ENCODE measurements around the gene USP22. TPM values are rescaled to one million over a fixed set of nuclear protein-coding genes. Genes with fewer than 3 reads are reported as not detected.
A peak's percentile ranks its signal among the peaks of the same experiment; 100 is the strongest.

The USP22 gene
- polyA plus RNA-seq, 4 donors = 25.5 to 96.4 (median 48.3) TPM

- DNase-seq = no peak
- peaks cover 9 to 52% (median 11%) of the 10 kb centered on the region in 3 donors for H3K36me3 ChIP-seq (ENCODE audit: control insufficient read depth in 3 of 3, insufficient read depth in 2 of 3, low read depth in 1 of 3, low read length in 3 of 3)
- H3K27me3 ChIP-seq (ENCODE audit: control insufficient read depth in 3 of 3, insufficient read depth in 3 of 3, low read length in 3 of 3) = no peaks in the 10 kb centered on the region
- 68 to 71% (median 70%) methylated on average over 5 of the region's 5 CpGs for WGBS, 3 donors
- H3K9me3 ChIP-seq (ENCODE audit: control insufficient read depth in 2 of 2, insufficient read depth in 1 of 2, low read depth in 1 of 2, low read length in 1 of 2) = no peaks in the 10 kb centered on the region
- no peak overlapping the region for H3K4me3 ChIP-seq (ENCODE audit: low read depth in 1 of 3, low read length in 3 of 3)
- H3K4me1 ChIP-seq (ENCODE audit: control insufficient read depth in 3 of 3, insufficient read depth in 2 of 3, low read depth in 1 of 3, low read length in 2 of 3) = no peaks in the 10 kb centered on the region
- H3K27ac ChIP-seq (ENCODE audit: low read depth in 1 of 3, low read length in 2 of 3) = no peak overlapping the region
- FAIRE-seq = no peak
Measured at GRCh38 chr17:20998571-20999043, 44.2 kb downstream of the USP22 start.

- Histone ChIP-seq H3K36me3 (ENCODE audit: control insufficient read depth in 3 of 3, insufficient read depth in 2 of 3, low read depth in 1 of 3, low read length in 3 of 3) (peaks cover 6 to 45% (median 7%) of the 10 kb centered on the region in 3 donors), H3K9me3 (ENCODE audit: control insufficient read depth in 2 of 2, insufficient read depth in 1 of 2, low read depth in 1 of 2, low read length in 1 of 2) (no peaks in the 10 kb centered on the region), H3K4me3 (ENCODE audit: low read depth in 1 of 3, low read length in 3 of 3) (no peak overlapping the region), H3K4me1 (ENCODE audit: control insufficient read depth in 3 of 3, insufficient read depth in 2 of 3, low read depth in 1 of 3, low read length in 2 of 3) (peaks cover 0 to 5% (median 0%) of the 10 kb centered on the region in 3 donors), H3K27ac (ENCODE audit: low read depth in 1 of 3, low read length in 2 of 3) (peak overlapping the region in 1 of 3 donors; percentile 13), H3K27me3 (ENCODE audit: control insufficient read depth in 3 of 3, insufficient read depth in 3 of 3, low read length in 3 of 3) (no peaks in the 10 kb centered on the region)
- no peak for FAIRE-seq
- WGBS, 3 donors = 79 to 83% (median 80%) methylated on average over 18 to 22 of the region's 22 CpGs
- DNase-seq = no peak
Measured at GRCh38 chr17:20997711-20998570, 44.9 kb downstream of the USP22 start.

GRCh38 chr17:20996724-20997615 is 45.8 kb downstream of the USP22 start:
- Histone ChIP-seq H3K4me3 (ENCODE audit: low read depth in 1 of 3, low read length in 3 of 3) (no peak overlapping the region), H3K36me3 (ENCODE audit: control insufficient read depth in 3 of 3, insufficient read depth in 2 of 3, low read depth in 1 of 3, low read length in 3 of 3) (peaks cover 2 to 36% (median 2%) of the 10 kb centered on the region in 3 donors), H3K27ac (ENCODE audit: low read depth in 1 of 3, low read length in 2 of 3) (no peak overlapping the region), H3K9me3 (ENCODE audit: control insufficient read depth in 2 of 2, insufficient read depth in 1 of 2, low read depth in 1 of 2, low read length in 1 of 2) (no peaks in the 10 kb centered on the region), H3K4me1 (ENCODE audit: control insufficient read depth in 3 of 3, insufficient read depth in 2 of 3, low read depth in 1 of 3, low read length in 2 of 3) (peaks cover 0 to 5% (median 0%) of the 10 kb centered on the region in 3 donors), H3K27me3 (ENCODE audit: control insufficient read depth in 3 of 3, insufficient read depth in 3 of 3, low read length in 3 of 3) (no peaks in the 10 kb centered on the region)
- WGBS, 3 donors = 72 to 78% (median 77%) methylated on average over 12 of the region's 12 CpGs
- DNase-seq (no peak), FAIRE-seq (no peak)

GRCh38 chr17:20995873-20996723 is 46.7 kb downstream of the USP22 start:
- no peak for FAIRE-seq
- no peak for DNase-seq
- Histone ChIP-seq H3K4me1 (ENCODE audit: control insufficient read depth in 3 of 3, insufficient read depth in 2 of 3, low read depth in 1 of 3, low read length in 2 of 3) (peaks cover 0 to 5% (median 0%) of the 10 kb centered on the region in 3 donors), H3K27me3 (ENCODE audit: control insufficient read depth in 3 of 3, insufficient read depth in 3 of 3, low read length in 3 of 3) (no peaks in the 10 kb centered on the region), H3K4me3 (ENCODE audit: low read depth in 1 of 3, low read length in 3 of 3) (no peak overlapping the region), H3K36me3 (ENCODE audit: control insufficient read depth in 3 of 3, insufficient read depth in 2 of 3, low read depth in 1 of 3, low read length in 3 of 3) (peaks cover 0 to 28% (median 2%) of the 10 kb centered on the region in 3 donors), H3K27ac (ENCODE audit: low read depth in 1 of 3, low read length in 2 of 3) (no peak overlapping the region), H3K9me3 (ENCODE audit: control insufficient read depth in 2 of 2, insufficient read depth in 1 of 2, low read depth in 1 of 2, low read length in 1 of 2) (no peaks in the 10 kb centered on the region)
- 77 to 83% (median 78%) methylated on average over 12 of the region's 12 CpGs for whole genome bisulfite sequencing, 3 donors

GRCh38 chr17:20995164-20995872 is 47.5 kb downstream of the USP22 start:
- peaks cover 0 to 20% (median 1%) of the 10 kb centered on the region in 3 donors for H3K36me3 ChIP-seq (ENCODE audit: control insufficient read depth in 3 of 3, insufficient read depth in 2 of 3, low read depth in 1 of 3, low read length in 3 of 3)
- no peaks in the 10 kb centered on the region for H3K27me3 ChIP-seq (ENCODE audit: control insufficient read depth in 3 of 3, insufficient read depth in 3 of 3, low read length in 3 of 3)
- peaks cover 0 to 5% (median 0%) of the 10 kb centered on the region in 3 donors for H3K4me1 ChIP-seq (ENCODE audit: control insufficient read depth in 3 of 3, insufficient read depth in 2 of 3, low read depth in 1 of 3, low read length in 2 of 3)
- no peaks in the 10 kb centered on the region for H3K9me3 ChIP-seq (ENCODE audit: control insufficient read depth in 2 of 2, insufficient read depth in 1 of 2, low read depth in 1 of 2, low read length in 1 of 2)
- no peak overlapping the region for H3K27ac ChIP-seq (ENCODE audit: low read depth in 1 of 3, low read length in 2 of 3)
- DNase-seq = no peak
- FAIRE-seq = no peak
- H3K4me3 ChIP-seq (ENCODE audit: low read depth in 1 of 3, low read length in 3 of 3) = no peak overlapping the region
- WGBS, 3 donors = 77 to 90% (median 83%) methylated on average over 15 of the region's 15 CpGs

- H3K27ac ChIP-seq (ENCODE audit: low read depth in 1 of 3, low read length in 2 of 3) = no peak overlapping the region
- peaks cover 0 to 5% (median 0%) of the 10 kb centered on the region in 3 donors for H3K4me1 ChIP-seq (ENCODE audit: control insufficient read depth in 3 of 3, insufficient read depth in 2 of 3, low read depth in 1 of 3, low read length in 2 of 3)
Measured at GRCh38 chr17:20994779-20995149, 48.0 kb downstream of the USP22 start.

GRCh38 chr17:20993863-20994778 is 48.7 kb downstream of the USP22 start:
- H3K27me3 ChIP-seq (ENCODE audit: control insufficient read depth in 3 of 3, insufficient read depth in 3 of 3, low read length in 3 of 3) = no peaks in the 10 kb centered on the region
- WGBS, 3 donors = 53 to 87% (median 66%) methylated on average over 18 of the region's 18 CpGs
- no peak for FAIRE-seq
- peak in 1 of 2 donors; percentile 44 for DNase-seq
- H3K27ac ChIP-seq (ENCODE audit: low read depth in 1 of 3, low read length in 2 of 3) = no peak overlapping the region
- H3K4me1 ChIP-seq (ENCODE audit: control insufficient read depth in 3 of 3, insufficient read depth in 2 of 3, low read depth in 1 of 3, low read length in 2 of 3) = peaks cover 0 to 5% (median 0%) of the 10 kb centered on the region in 3 donors
- H3K9me3 ChIP-seq (ENCODE audit: control insufficient read depth in 2 of 2, insufficient read depth in 1 of 2, low read depth in 1 of 2, low read length in 1 of 2) = no peaks in the 10 kb centered on the region
- no peak overlapping the region for H3K4me3 ChIP-seq (ENCODE audit: low read depth in 1 of 3, low read length in 3 of 3)
- H3K36me3 ChIP-seq (ENCODE audit: control insufficient read depth in 3 of 3, insufficient read depth in 2 of 3, low read depth in 1 of 3, low read length in 3 of 3) = peaks cover 0 to 10% (median 0%) of the 10 kb centered on the region in 3 donors

More at GRCh38 chr17:20994779-20995149, 48.0 kb downstream of the USP22 start:
- FAIRE-seq = no peak
- WGBS, 3 donors = 73 to 78% (median 77%) methylated on average over 5 to 6 of the region's 6 CpGs
- no peaks in the 10 kb centered on the region for H3K9me3 ChIP-seq (ENCODE audit: control insufficient read depth in 2 of 2, insufficient read depth in 1 of 2, low read depth in 1 of 2, low read length in 1 of 2)
- H3K36me3 ChIP-seq (ENCODE audit: control insufficient read depth in 3 of 3, insufficient read depth in 2 of 3, low read depth in 1 of 3, low read length in 3 of 3) = peaks cover 0 to 14% (median 0%) of the 10 kb centered on the region in 3 donors
- DNase-seq = no peak
- no peaks in the 10 kb centered on the region for H3K27me3 ChIP-seq (ENCODE audit: control insufficient read depth in 3 of 3, insufficient read depth in 3 of 3, low read length in 3 of 3)
- H3K4me3 ChIP-seq (ENCODE audit: low read depth in 1 of 3, low read length in 3 of 3) = no peak overlapping the region
